HEK293T (cell line): ENCODE measurements around the gene HMOX1.

Experiments used
- CTCF ChIA-PET: fragments of 350-600 bp; formaldehyde crosslinking; extraction: SDS; loops from one replicate; lab custom pipeline; 2021; ENCODE audit warnings: antibody characterized with exemption, inconsistent platforms; lab: Yijun Ruan, JAX
- POLR2A ChIA-PET: fragments of 350-600 bp; formaldehyde crosslinking; extraction: SDS; loops from one replicate; lab custom pipeline; 2020; ENCODE audit warnings: antibody characterized with exemption, inconsistent platforms; lab: Yijun Ruan, JAX
- DNase-seq: peaks from one replicate; pipeline ENCODE4 v3.0.0; 2012; ENCODE audit warnings: mixed read lengths; ENCODE audit errors: extremely low spot score
- ARNT ChIP-seq: fragments of 450-650 bp; IDR thresholded peaks from 2 replicates; pipeline ENCODE4 v1.6.1; 2017; ENCODE audit warnings: mild to moderate bottlenecking
- BHLHE40 ChIP-seq: fragments of 450-650 bp; IDR thresholded peaks from 2 replicates; pipeline ENCODE4 v1.6.1; 2016; ENCODE audit warnings: mild to moderate bottlenecking, moderate library complexity, borderline replicate concordance
- CTBP1 ChIP-seq: fragments of 450-650 bp; IDR thresholded peaks from 2 replicates; pipeline ENCODE4 v1.6.1; 2016; ENCODE audit warnings: borderline replicate concordance
- ELF4 ChIP-seq: fragments of 450-650 bp; IDR thresholded peaks from 2 replicates; pipeline ENCODE4 v1.6.1; 2017; ENCODE audit warnings: antibody characterized with exemption
- FOXA1 ChIP-seq: fragments of 450-650 bp; IDR thresholded peaks from 2 replicates; pipeline ENCODE4 v1.6.1; 2016; ENCODE audit warnings: mild to moderate bottlenecking
- FOXK2 ChIP-seq: fragments of 450-650 bp; IDR thresholded peaks from 2 replicates; pipeline ENCODE4 v1.6.1; 2016; ENCODE audit warnings: mild to moderate bottlenecking
- FOXM1 ChIP-seq: fragments of 450-650 bp; IDR thresholded peaks from 2 replicates; pipeline ENCODE4 v1.6.1; 2017; ENCODE audit warnings: mild to moderate bottlenecking, borderline replicate concordance
- HDGF ChIP-seq: fragments of 450-650 bp; IDR thresholded peaks from 2 replicates; pipeline ENCODE4 v1.6.1; 2017; ENCODE audit warnings: antibody characterized with exemption, borderline replicate concordance
- L3MBTL2 ChIP-seq: fragments of 450-650 bp; conservative IDR thresholded peaks from 2 replicates; pipeline ENCODE4 v1.6.1; 2016; ENCODE audit warnings: mild to moderate bottlenecking
- LEF1 ChIP-seq: fragments of 450-650 bp; IDR thresholded peaks from 2 replicates; pipeline ENCODE4 v1.6.1; 2017; ENCODE audit warnings: mild to moderate bottlenecking, borderline replicate concordance
- NFRKB ChIP-seq: fragments of 450-650 bp; IDR thresholded peaks from 2 replicates; pipeline ENCODE4 v1.6.1; 2016; ENCODE audit warnings: mild to moderate bottlenecking, moderate library complexity
- SP1 ChIP-seq: fragments of 450-650 bp; IDR thresholded peaks from 2 replicates; pipeline ENCODE4 v1.6.1; 2017
- SUZ12 ChIP-seq: fragments of 450-650 bp; IDR thresholded peaks from 2 replicates; pipeline ENCODE4 v1.6.1; 2016; ENCODE audit warnings: mild to moderate bottlenecking
- TARDBP ChIP-seq: fragments of 450-650 bp; IDR thresholded peaks from 2 replicates; pipeline ENCODE4 v1.6.1; 2016
- ZNF384 ChIP-seq: fragments of 450-650 bp; IDR thresholded peaks from 2 replicates; pipeline ENCODE4 v1.6.1; 2016
- TF ChIP-seq, protein P1 (sequence below): fragments of 450-650 bp; IDR thresholded peaks from 2 replicates; pipeline ENCODE4 v1.6.1; 2016

Gene HMOX1, protein sequence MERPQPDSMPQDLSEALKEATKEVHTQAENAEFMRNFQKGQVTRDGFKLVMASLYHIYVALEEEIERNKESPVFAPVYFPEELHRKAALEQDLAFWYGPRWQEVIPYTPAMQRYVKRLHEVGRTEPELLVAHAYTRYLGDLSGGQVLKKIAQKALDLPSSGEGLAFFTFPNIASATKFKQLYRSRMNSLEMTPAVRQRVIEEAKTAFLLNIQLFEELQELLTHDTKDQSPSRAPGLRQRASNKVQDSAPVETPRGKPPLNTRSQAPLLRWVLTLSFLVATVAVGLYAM

DNA sequence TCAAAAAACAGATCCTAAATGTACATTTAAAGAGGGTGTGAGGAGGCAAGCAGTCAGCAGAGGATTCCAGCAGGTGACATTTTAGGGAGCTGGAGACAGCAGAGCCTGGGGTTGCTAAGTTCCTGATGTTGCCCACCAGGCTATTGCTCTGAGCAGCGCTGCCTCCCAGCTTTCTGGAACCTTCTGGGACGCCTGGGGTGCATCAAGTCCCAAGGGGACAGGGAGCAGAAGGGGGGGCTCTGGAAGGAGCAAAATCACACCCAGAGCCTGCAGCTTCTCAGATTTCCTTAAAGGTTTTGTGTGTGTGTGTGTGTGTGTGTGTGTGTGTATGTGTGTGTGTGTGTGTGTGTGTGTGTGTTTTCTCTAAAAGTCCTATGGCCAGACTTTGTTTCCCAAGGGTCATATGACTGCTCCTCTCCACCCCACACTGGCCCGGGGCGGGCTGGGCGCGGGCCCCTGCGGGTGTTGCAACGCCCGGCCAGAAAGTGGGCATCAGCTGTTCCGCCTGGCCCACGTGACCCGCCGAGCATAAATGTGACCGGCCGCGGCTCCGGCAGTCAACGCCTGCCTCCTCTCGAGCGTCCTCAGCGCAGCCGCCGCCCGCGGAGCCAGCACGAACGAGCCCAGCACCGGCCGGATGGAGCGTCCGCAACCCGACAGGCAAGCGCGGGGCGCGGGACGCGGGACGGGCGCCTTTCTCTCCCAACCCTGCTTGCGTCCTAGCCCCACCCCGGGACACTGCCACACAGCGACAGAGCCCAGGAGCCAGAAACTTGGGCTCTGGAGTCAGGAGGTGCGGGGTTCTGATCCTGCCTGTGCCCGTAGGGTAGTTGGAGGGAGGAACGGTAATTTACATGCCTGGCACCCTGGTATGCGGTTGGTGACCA, at the start of gene HMOX1:
HMOX1 (plus strand) TSS at position 560 of the 887 bp plus-strand sequence; CDS start at position 638, 78 bp downstream.
- POLR2A ChIA-PET: interaction anchor here (0.5 to 0.9 kb wide), 3 partner anchors 18 to 156 kb away, joined by 3 to 4 read pairs (median 3); partner anchors contain the start of gene MCM5
- DNase-seq: peak; percentile 86
- peak; percentile 51 for TF ChIP-seq L3MBTL2
- no peak for TF ChIP-seq ELF4
- CTCF ChIA-PET: interaction anchor here (1.1 kb wide), 1 partner anchor 18 kb away, joined by 3 read pairs; no protein-coding TSS in a partner anchor

DNA sequence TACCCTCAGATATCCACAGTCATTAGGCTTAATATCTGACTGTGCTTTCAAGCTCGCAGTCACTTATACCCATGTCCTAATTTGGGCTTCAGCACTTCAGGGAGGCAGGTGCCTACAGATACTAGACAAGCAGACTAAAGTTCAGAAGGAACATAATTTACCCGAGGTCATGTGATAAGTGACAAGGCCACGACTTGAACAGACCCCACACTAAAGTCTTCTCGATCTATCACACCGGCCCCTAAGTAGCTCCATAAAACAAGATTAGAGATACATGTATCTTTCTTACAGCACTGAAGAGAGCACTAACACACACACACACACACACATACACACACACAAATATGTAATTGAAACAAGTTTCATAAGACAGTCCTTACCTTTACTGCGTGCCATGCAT, 48.6 kb upstream of the HMOX1 start:
- POLR2A ChIA-PET: no interaction called here
- TF ChIP-seq ZNF384 (no peak), ARNT (no peak)
- no peak for DNase-seq

DNA sequence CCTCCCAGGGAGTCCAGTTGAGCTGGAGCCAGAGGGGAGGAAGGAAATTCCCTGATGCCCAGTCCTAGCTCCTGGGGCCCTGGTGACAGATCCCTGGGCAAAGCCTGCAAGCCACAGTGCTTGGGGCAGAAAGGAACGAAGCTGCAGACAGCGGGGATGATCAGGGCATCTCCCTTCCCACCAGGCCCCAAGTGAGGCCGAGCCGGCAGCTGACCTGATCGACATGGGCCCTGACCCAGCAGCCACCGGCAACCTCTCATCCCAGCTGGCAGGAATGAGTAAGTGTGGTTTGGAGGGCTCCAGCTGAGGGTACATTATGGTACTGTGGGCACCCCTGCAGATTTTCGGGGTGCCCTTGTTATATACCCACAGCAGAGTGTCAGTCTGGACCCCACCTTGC, 47.7 kb upstream of the HMOX1 start:
- ChIA-PET CTCF (no interaction called here), POLR2A (no interaction called here)

More for the DNA sequence above, 48.6 kb upstream of the HMOX1 start:
- CTCF ChIA-PET: no interaction called here

DNA sequence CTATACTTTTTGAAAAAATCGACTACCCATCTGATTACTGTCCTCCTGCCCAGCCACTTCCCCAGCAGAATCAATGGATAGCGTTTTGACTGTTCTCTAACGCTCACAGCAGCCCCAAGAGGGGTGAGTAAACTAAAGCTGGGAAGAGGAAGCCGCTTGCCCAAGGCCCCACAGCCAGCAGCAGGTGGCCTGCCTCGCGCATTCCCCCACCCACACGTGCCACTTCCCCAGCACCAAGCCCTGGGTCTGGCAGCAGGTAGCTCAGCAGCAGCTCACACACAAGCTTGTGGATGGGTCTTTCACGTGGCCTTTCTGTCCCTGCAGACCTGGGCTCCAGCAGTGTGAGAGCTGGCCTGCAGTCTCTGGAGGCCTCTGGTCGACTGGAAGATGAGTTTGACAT, 46.9 kb upstream of the HMOX1 start:
- TF ChIP-seq HDGF (no peak), SUZ12 (no peak), ZNF384 (no peak), FOXK2 (no peak), TARDBP (no peak)
- DNase-seq: no peak
- POLR2A ChIA-PET: interaction anchor here (1.2 kb wide), 1 partner anchor 34 kb away, joined by 3 read pairs; the partner anchor contains the start of gene TOM1
- CTCF ChIA-PET: no interaction called here

More for the DNA sequence above, 47.7 kb upstream of the HMOX1 start:
- no peak for TF ChIP-seq NFRKB
- DNase-seq: no peak

DNA sequence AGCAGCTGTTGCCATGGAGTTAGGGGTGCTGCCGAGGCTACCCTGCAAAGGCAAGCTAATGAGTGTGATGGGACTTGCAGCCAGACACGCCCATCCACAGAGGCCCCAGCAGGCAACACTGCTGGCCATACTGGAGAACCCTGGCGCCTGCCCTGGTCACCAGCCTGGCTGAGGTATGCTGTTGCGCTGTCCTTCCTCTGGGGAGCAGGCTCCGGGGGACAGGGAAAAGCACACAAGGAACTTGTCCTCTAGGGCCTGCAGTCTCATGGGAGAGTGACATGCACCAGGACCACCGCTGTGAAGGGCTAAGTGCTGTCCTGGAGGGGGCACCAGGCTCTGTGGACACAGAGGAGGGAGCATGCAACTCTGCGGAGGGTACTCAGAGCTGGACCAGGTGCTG, 45.4 kb upstream of the HMOX1 start:
- POLR2A ChIA-PET: no interaction called here
- CTCF ChIA-PET: no interaction called here
- TF ChIP-seq SP1: no peak
- TF ChIP-seq LEF1: no peak
- TF ChIP-seq ELF4: no peak
- TF ChIP-seq FOXA1: no peak
- no peak for TF ChIP-seq TARDBP
- no peak for TF ChIP-seq FOXK2
- TF ChIP-seq HDGF: no peak
- TF ChIP-seq ARNT: no peak
- TF ChIP-seq L3MBTL2: no peak
- no peak for TF ChIP-seq NFRKB
- no peak for TF ChIP-seq FOXM1
- TF ChIP-seq, protein P1, sequence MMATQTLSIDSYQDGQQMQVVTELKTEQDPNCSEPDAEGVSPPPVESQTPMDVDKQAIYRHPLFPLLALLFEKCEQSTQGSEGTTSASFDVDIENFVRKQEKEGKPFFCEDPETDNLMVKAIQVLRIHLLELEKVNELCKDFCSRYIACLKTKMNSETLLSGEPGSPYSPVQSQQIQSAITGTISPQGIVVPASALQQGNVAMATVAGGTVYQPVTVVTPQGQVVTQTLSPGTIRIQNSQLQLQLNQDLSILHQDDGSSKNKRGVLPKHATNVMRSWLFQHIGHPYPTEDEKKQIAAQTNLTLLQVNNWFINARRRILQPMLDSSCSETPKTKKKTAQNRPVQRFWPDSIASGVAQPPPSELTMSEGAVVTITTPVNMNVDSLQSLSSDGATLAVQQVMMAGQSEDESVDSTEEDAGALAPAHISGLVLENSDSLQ: no peak
- TF ChIP-seq CTBP1: no peak
- TF ChIP-seq SUZ12: no peak
- no peak for TF ChIP-seq BHLHE40
- TF ChIP-seq ZNF384: no peak
- no peak for DNase-seq

DNA sequence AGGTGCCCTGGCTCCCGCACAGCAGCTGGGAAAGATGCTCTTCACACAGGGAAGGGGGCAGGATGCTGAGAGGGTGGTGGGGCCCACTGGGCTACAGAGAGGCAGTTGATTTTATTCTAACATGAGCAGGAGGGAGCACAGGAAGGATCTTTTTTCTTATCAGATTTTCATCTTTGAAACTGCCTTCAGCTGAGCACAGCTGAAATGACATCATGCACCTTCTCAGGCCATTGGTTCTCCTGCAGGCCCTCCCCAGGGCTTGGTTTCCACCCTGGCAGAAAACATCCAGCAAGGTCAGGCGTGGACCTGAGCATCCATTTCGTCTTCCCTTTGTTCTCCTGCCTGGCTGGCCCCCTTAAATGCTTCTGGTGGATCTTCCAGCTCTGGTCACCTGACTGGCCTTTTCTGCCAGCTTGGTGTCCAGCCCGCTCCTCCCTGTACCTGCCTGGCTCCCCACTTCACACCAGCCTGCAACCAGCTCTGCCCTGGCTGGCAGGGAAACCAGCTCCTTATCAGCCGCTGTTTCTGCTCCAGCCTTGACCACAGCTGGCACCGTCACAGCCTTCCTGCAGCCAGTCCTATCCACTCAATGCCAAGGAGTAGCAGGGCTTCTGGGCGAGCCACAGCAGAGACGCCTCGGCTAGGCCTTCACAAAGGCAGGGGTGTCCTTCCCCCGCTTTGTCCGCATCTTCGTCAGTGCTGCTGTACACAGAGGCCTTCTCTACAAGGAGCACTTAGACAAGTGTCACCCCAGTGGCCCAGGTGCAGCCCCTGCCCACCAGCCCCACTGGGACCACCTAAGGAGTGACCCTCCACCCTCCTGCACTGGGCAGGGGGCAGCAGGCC, 44.7 kb upstream of the HMOX1 start:
- DNase-seq: no peak
- ChIA-PET POLR2A (no interaction called here), CTCF (interaction anchor here (0.9 kb wide), 1 partner anchor 15 kb away, joined by 4 read pairs; no protein-coding TSS in a partner anchor)
- TF ChIP-seq SP1 (no peak), ZNF384 (no peak), FOXA1 (no peak), LEF1 (no peak), NFRKB (no peak), L3MBTL2 (no peak), ARNT (no peak)

DNA sequence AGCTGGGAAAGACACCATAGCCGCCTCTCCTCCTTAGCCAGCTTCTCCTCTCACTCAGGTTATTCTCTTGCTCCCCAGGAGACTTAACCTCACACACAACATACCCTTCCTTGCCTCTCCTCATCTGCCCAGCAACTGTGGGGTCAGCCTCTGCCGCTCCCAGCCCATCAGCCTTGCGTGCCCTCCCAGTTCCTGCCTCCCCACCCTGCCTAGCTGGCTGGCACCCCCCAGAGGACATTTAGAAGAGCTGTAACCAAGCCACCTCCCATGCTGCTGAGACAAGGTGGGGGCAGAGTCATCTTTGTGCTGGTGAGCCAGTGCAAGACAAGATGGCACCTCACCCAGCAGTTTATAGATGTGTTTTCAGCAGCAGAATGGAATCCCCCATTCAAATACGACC, 43.0 kb upstream of the HMOX1 start:
- CTCF ChIA-PET: no interaction called here
- TF ChIP-seq BHLHE40: no peak
- no peak for TF ChIP-seq ZNF384
- TF ChIP-seq ARNT: no peak
- no peak for TF ChIP-seq ELF4
- TF ChIP-seq TARDBP: no peak
- no peak for TF ChIP-seq CTBP1
- no peak for TF ChIP-seq HDGF
- no peak for TF ChIP-seq LEF1
- no peak for TF ChIP-seq NFRKB
- no peak for TF ChIP-seq FOXK2
- TF ChIP-seq, protein P1: no peak
- no peak for TF ChIP-seq FOXM1
- no peak for TF ChIP-seq L3MBTL2
- no peak for TF ChIP-seq SUZ12
- no peak for TF ChIP-seq FOXA1
- DNase-seq: no peak
- POLR2A ChIA-PET: interaction anchor here (0.7 kb wide), 1 partner anchor 31 kb away, joined by 3 read pairs; no protein-coding TSS in a partner anchor
